Naive B cell (primary cell): ENCODE data around the gene WDR90. TPM values are rescaled to one million over a fixed set of nuclear protein-coding genes. Genes with fewer than 3 reads are reported as not detected.
A peak's percentile ranks its signal among the peaks of the same experiment; 100 is the strongest.

Experiments
- ATAC-seq, 2 donors: fragments of 150-1000 bp; cut with Tn5 transposase; 2 replicates each; pipeline ENCODE4 v1.10.0; 2021; ENCODE audit warnings: low read depth in 2 of 2, mild to moderate bottlenecking in 2 of 2, moderate library complexity in 2 of 2
- DNase-seq: peaks from one replicate; pipeline ENCODE4 v3.0.0; 2022
- H3K27ac Mint-ChIP-seq, 6 donors: one replicate each; pipeline ENCODE4 v1.8.0; 2020 to 2022; ENCODE audit warnings: mild to moderate bottlenecking in 6 of 6, mixed read lengths in 6 of 6, moderate library complexity in 5 of 6, inconsistent platforms in 2 of 6
- H3K27me3 Mint-ChIP-seq, 3 donors: one replicate each; pipeline ENCODE4 v1.8.0; 2021 to 2022; ENCODE audit warnings: mixed read lengths in 3 of 3, mild to moderate bottlenecking in 1 of 3
- H3K36me3 Mint-ChIP-seq, 2 donors: one replicate each; pipeline ENCODE4 v1.8.0; 2020 to 2022; ENCODE audit warnings: mixed read lengths in 2 of 2, inconsistent platforms in 1 of 2, mild to moderate bottlenecking in 1 of 2
- H3K4me1 Mint-ChIP-seq, 3 donors: one replicate each; pipeline ENCODE4 v1.8.0; 2020 to 2022; ENCODE audit warnings: mixed read lengths in 3 of 3, inconsistent platforms in 1 of 3, mild to moderate bottlenecking in 1 of 3, moderate library complexity in 1 of 3
- H3K4me3 Mint-ChIP-seq, 8 donors: one replicate each; pipeline ENCODE4 v1.8.0; 2020 to 2022; ENCODE audit warnings: mild to moderate bottlenecking in 8 of 8, mixed read lengths in 8 of 8, moderate library complexity in 8 of 8, inconsistent platforms in 2 of 8
- H3K9me3 Mint-ChIP-seq, 7 donors: one replicate each; pipeline ENCODE4 v1.8.0; 2020 to 2022; ENCODE audit warnings: mixed read lengths in 7 of 7, mild to moderate bottlenecking in 5 of 7, inconsistent platforms in 2 of 7, moderate library complexity in 1 of 7
- polyA plus RNA-seq, 6 donors: library from polyadenylated mRNA; unstranded; fragments of 300-500 nt; fragmentation: Illumina TruSeq; gene quantifications; one replicate each; pipeline ENCODE4 v1.2.3, GENCODE V29; 2021; ENCODE audit warnings: low read depth in 6 of 6

Gene WDR90
- 1 to 10 TPM in 2 of 6 donors, under 1 TPM in 3, not detected in 1; 0.75 to 2.3 (median 0.90) TPM for polyA plus RNA-seq

GRCh38 chr16:648781-649589 is at the start of gene WDR90:
WDR90 (plus strand) TSS chr16:649365; CDS start chr16:649417, 52 bp downstream.
- peak; percentile 97 to 99 for ATAC-seq
- Mint-ChIP-seq H3K27me3 (no peaks in the 10 kb centered on the region), H3K27ac (peak within 1 kb of the TSS; percentile 49 to 95 (median 84)), H3K4me1 (peaks cover 0 to 14% (median 8%) of the 10 kb centered on the region in 3 donors), H3K4me3 (peak within 1 kb of the TSS; percentile 76 to 91 (median 84)), H3K9me3 (no peaks in the 10 kb centered on the region), H3K36me3 (no peaks in the 10 kb centered on the region)
- DNase-seq, result peak; percentile 92

GRCh38 chr16:600781-601180 is 48.4 kb upstream of the WDR90 start:
- Mint-ChIP-seq H3K4me3 (peak overlapping the region in 1 of 8 donors; percentile 15), H3K27me3 (no peaks in the 10 kb centered on the region), H3K9me3 (peaks cover 0 to 5% (median 0%) of the 10 kb centered on the region in 7 donors), H3K27ac (no peak overlapping the region), H3K36me3 (no peaks in the 10 kb centered on the region), H3K4me1 (peaks cover 16 to 18% (median 16%) of the 10 kb centered on the region in 3 donors)
- DNase-seq (no peak), ATAC-seq (no peak)

- Mint-ChIP-seq H3K27ac (peak overlapping the region in 1 of 6 donors; percentile 69), H3K4me3 (no peak overlapping the region), H3K9me3 (peaks cover 0 to 5% (median 0%) of the 10 kb centered on the region in 7 donors), H3K27me3 (no peaks in the 10 kb centered on the region), H3K4me1 (peaks cover 6 to 19% (median 13%) of the 10 kb centered on the region in 3 donors), H3K36me3 (no peaks in the 10 kb centered on the region)
- ATAC-seq, result no peak
- no peak for DNase-seq
Observed at GRCh38 chr16:603933-604332, 45.2 kb upstream of the WDR90 start.

- H3K27ac Mint-ChIP-seq, result no peak overlapping the region
- ATAC-seq (no peak), DNase-seq (no peak)
- H3K4me1 Mint-ChIP-seq, result peaks cover 19 to 33% (median 27%) of the 10 kb centered on the region in 3 donors
- H3K36me3 Mint-ChIP-seq, result no peaks in the 10 kb centered on the region
- H3K4me3 Mint-ChIP-seq, result no peak overlapping the region
- H3K27me3 Mint-ChIP-seq, result no peaks in the 10 kb centered on the region
- H3K9me3 Mint-ChIP-seq, result peaks cover 0 to 5% (median 0%) of the 10 kb centered on the region in 7 donors
Observed at GRCh38 chr16:606656-607307, 42.4 kb upstream of the WDR90 start.

- H3K9me3 Mint-ChIP-seq, result peaks cover 0 to 5% (median 0%) of the 10 kb centered on the region in 7 donors
- ATAC-seq (no peak), DNase-seq (no peak)
- peak overlapping the region in 1 of 6 donors; percentile 7 for H3K27ac Mint-ChIP-seq
- H3K36me3 Mint-ChIP-seq, result no peaks in the 10 kb centered on the region
- H3K4me1 Mint-ChIP-seq, result peaks cover 18 to 31% (median 27%) of the 10 kb centered on the region in 3 donors
- H3K4me3 Mint-ChIP-seq, result no peak overlapping the region
- no peaks in the 10 kb centered on the region for H3K27me3 Mint-ChIP-seq
Observed at GRCh38 chr16:608019-608418, 41.1 kb upstream of the WDR90 start.

- no peaks in the 10 kb centered on the region for H3K27me3 Mint-ChIP-seq
- peaks cover 21 to 22% (median 21%) of the 10 kb centered on the region in 3 donors for H3K4me1 Mint-ChIP-seq
- ATAC-seq, result no peak
- H3K4me3 Mint-ChIP-seq, result no peak overlapping the region
- H3K27ac Mint-ChIP-seq, result no peak overlapping the region
- no peak for DNase-seq
- H3K36me3 Mint-ChIP-seq, result no peaks in the 10 kb centered on the region
- H3K9me3 Mint-ChIP-seq, result peaks cover 0 to 5% (median 0%) of the 10 kb centered on the region in 7 donors
Observed at GRCh38 chr16:609316-609715, 39.8 kb upstream of the WDR90 start.

- H3K4me3 Mint-ChIP-seq, result no peak overlapping the region
- no peaks in the 10 kb centered on the region for H3K27me3 Mint-ChIP-seq
- no peaks in the 10 kb centered on the region for H3K36me3 Mint-ChIP-seq
- DNase-seq, result no peak
- H3K27ac Mint-ChIP-seq, result no peak overlapping the region
- ATAC-seq, result no peak
- peaks cover 25 to 27% (median 26%) of the 10 kb centered on the region in 3 donors for H3K4me1 Mint-ChIP-seq
- peaks cover 0 to 4% (median 0%) of the 10 kb centered on the region in 7 donors for H3K9me3 Mint-ChIP-seq
Observed at GRCh38 chr16:609984-610383, 39.2 kb upstream of the WDR90 start.

GRCh38 chr16:610513-611381 is 38.4 kb upstream of the WDR90 start:
- H3K27ac Mint-ChIP-seq, result peak overlapping the region in 3 of 6 donors; percentile 23 to 84 (median 82)
- peaks cover 27 to 30% (median 29%) of the 10 kb centered on the region in 3 donors for H3K4me1 Mint-ChIP-seq
- peak overlapping the region in 1 of 8 donors; percentile 42 for H3K4me3 Mint-ChIP-seq
- DNase-seq (peak; percentile 31), ATAC-seq (peak; percentile 38 to 54)
- H3K9me3 Mint-ChIP-seq, result peaks cover 0 to 1% (median 0%) of the 10 kb centered on the region in 7 donors
- H3K27me3 Mint-ChIP-seq, result no peaks in the 10 kb centered on the region
- no peaks in the 10 kb centered on the region for H3K36me3 Mint-ChIP-seq

- no peak overlapping the region for H3K27ac Mint-ChIP-seq
- DNase-seq, result no peak
- no peak overlapping the region for H3K4me3 Mint-ChIP-seq
- no peak for ATAC-seq
- H3K36me3 Mint-ChIP-seq, result no peaks in the 10 kb centered on the region
- peaks cover 12 to 18% (median 14%) of the 10 kb centered on the region in 3 donors for H3K4me1 Mint-ChIP-seq
- peaks cover 0 to 1% (median 0%) of the 10 kb centered on the region in 7 donors for H3K9me3 Mint-ChIP-seq
- no peaks in the 10 kb centered on the region for H3K27me3 Mint-ChIP-seq
Observed at GRCh38 chr16:615122-615521, 34.0 kb upstream of the WDR90 start.

GRCh38 chr16:616733-617586 is 32.2 kb upstream of the WDR90 start:
- Mint-ChIP-seq H3K27ac (no peak overlapping the region), H3K4me1 (peaks cover 6 to 18% (median 9%) of the 10 kb centered on the region in 3 donors), H3K4me3 (no peak overlapping the region), H3K9me3 (no peaks in the 10 kb centered on the region), H3K36me3 (no peaks in the 10 kb centered on the region), H3K27me3 (no peaks in the 10 kb centered on the region)
- ATAC-seq, result no peak
- DNase-seq, result no peak

- ATAC-seq, result no peak
- Mint-ChIP-seq H3K9me3 (no peaks in the 10 kb centered on the region), H3K27ac (no peak overlapping the region), H3K36me3 (no peaks in the 10 kb centered on the region), H3K4me3 (no peak overlapping the region), H3K4me1 (peaks cover 6 to 18% (median 9%) of the 10 kb centered on the region in 3 donors), H3K27me3 (no peaks in the 10 kb centered on the region)
- DNase-seq, result no peak
Observed at GRCh38 chr16:617855-618254, 31.3 kb upstream of the WDR90 start.

GRCh38 chr16:619476-620100 is 29.6 kb upstream of the WDR90 start:
- H3K36me3 Mint-ChIP-seq, result no peaks in the 10 kb centered on the region
- H3K4me3 Mint-ChIP-seq, result no peak overlapping the region
- DNase-seq, result no peak
- peaks cover 6 to 10% (median 8%) of the 10 kb centered on the region in 3 donors for H3K4me1 Mint-ChIP-seq
- ATAC-seq, result no peak
- H3K27me3 Mint-ChIP-seq, result no peaks in the 10 kb centered on the region
- no peak overlapping the region for H3K27ac Mint-ChIP-seq
- no peaks in the 10 kb centered on the region for H3K9me3 Mint-ChIP-seq
